ENCODE results near the gene RABGGTA.

The RABGGTA gene

GRCh38 chr14:24304019-24304387, 32.6 kb upstream of the RABGGTA start:
- H3K36me3 ChIP-seq (ENCODE audit: control insufficient read depth, insufficient read depth, low read length), result peaks cover 45% of the 10 kb centered on the region
- no peak overlapping the region for H3K4me3 ChIP-seq (replicated peaks; ENCODE audit: low read depth, low read length)
- DNase-seq (ENCODE audit: extremely low read depth, insufficient read length), result no peak
- H3K27me3 ChIP-seq (replicated peaks; ENCODE audit: control insufficient read depth, insufficient read depth, low read length), result no peaks in the 10 kb centered on the region
- TF ChIP-seq CTCF (IDR thresholded peaks at IDR 0.05; ENCODE audit: insufficient read depth, low read length, poor library complexity, severe bottlenecking), result no peak

- Histone ChIP-seq H3K4me3 (replicated peaks; ENCODE audit: low read depth, low read length) (peak overlapping the region; percentile 79), H3K36me3 (ENCODE audit: control insufficient read depth, insufficient read depth, low read length) (peaks cover 31% of the 10 kb centered on the region), H3K27me3 (replicated peaks; ENCODE audit: control insufficient read depth, insufficient read depth, low read length) (no peaks in the 10 kb centered on the region)
- DNase-seq (ENCODE audit: extremely low read depth, insufficient read length), result no peak
- TF ChIP-seq CTCF (IDR thresholded peaks at IDR 0.05; ENCODE audit: insufficient read depth, low read length, poor library complexity, severe bottlenecking), result no peak
Measured at GRCh38 chr14:24300326-24300980, 29.1 kb upstream of the RABGGTA start.

GRCh38 chr14:24299255-24300191, 28.1 kb upstream of the RABGGTA start, which contains the start of the genes DHRS1 and NOP9:
TSS of gene DHRS1 (minus strand) at chr14:24299780. CDS start at chr14:24299106, 674 bp downstream.
TSS of gene NOP9 (plus strand) at chr14:24299850. CDS start at chr14:24299955, 105 bp downstream.
- no peak for TF ChIP-seq CTCF (IDR thresholded peaks at IDR 0.05; ENCODE audit: insufficient read depth, low read length, poor library complexity, severe bottlenecking)
- H3K36me3 ChIP-seq (ENCODE audit: control insufficient read depth, insufficient read depth, low read length), result peaks cover 26% of the 10 kb centered on the region
- H3K27me3 ChIP-seq (replicated peaks; ENCODE audit: control insufficient read depth, insufficient read depth, low read length), result no peaks in the 10 kb centered on the region
- H3K4me3 ChIP-seq (replicated peaks; ENCODE audit: low read depth, low read length), result peak within 1 kb of the TSS; percentile 79
- DNase-seq (ENCODE audit: extremely low read depth, insufficient read length), result peak; percentile 93

GRCh38 chr14:24298892-24299254, 27.5 kb upstream of the RABGGTA start:
- TF ChIP-seq CTCF (IDR thresholded peaks at IDR 0.05; ENCODE audit: insufficient read depth, low read length, poor library complexity, severe bottlenecking), result no peak
- DNase-seq (ENCODE audit: extremely low read depth, insufficient read length), result no peak

GRCh38 chr14:24297190-24297964, 26.0 kb upstream of the RABGGTA start:
- Histone ChIP-seq H3K27me3 (replicated peaks; ENCODE audit: control insufficient read depth, insufficient read depth, low read length) (no peaks in the 10 kb centered on the region), H3K36me3 (ENCODE audit: control insufficient read depth, insufficient read depth, low read length) (peaks cover 15% of the 10 kb centered on the region), H3K4me3 (replicated peaks; ENCODE audit: low read depth, low read length) (no peak overlapping the region)
- no peak for DNase-seq (ENCODE audit: extremely low read depth, insufficient read length)
- TF ChIP-seq CTCF (IDR thresholded peaks at IDR 0.05; ENCODE audit: insufficient read depth, low read length, poor library complexity, severe bottlenecking), result peak; percentile 26

More at GRCh38 chr14:24298892-24299254, 27.5 kb upstream of the RABGGTA start:
- peaks cover 20% of the 10 kb centered on the region for H3K36me3 ChIP-seq (ENCODE audit: control insufficient read depth, insufficient read depth, low read length)
- H3K4me3 ChIP-seq (replicated peaks; ENCODE audit: low read depth, low read length), result peak overlapping the region; percentile 79
- no peaks in the 10 kb centered on the region for H3K27me3 ChIP-seq (replicated peaks; ENCODE audit: control insufficient read depth, insufficient read depth, low read length)

All from GM06990 (cell line).